MCF 10A (cell line): Measurements from ENCODE around the gene KDM4C. TPM values are rescaled to one million over a fixed set of nuclear protein-coding genes. Genes with fewer than 3 reads are reported as not detected.

Experiments used
- BruUV-seq: library from RNA; stranded (reverse); fragments of 400-500 nt; replicated peaks from 2 replicates; lab custom pipeline; 2021; lab: Mats Ljungman, UMichigan
- CTCF ChIA-PET: fragments of 300-600 bp; sonication (Branson Sonifier 250); formaldehyde crosslinking; extraction: SDS; loops from one replicate; lab custom pipeline; 2021; ENCODE audit warnings: antibody characterized with exemption, inconsistent platforms; lab: Yijun Ruan, JAX
- POLR2A ChIA-PET: fragments of 300-600, 350-650 bp; sonication (Branson Sonifier 250); formaldehyde crosslinking; extraction: SDS; loops from one replicate; lab custom pipeline; 2020; ENCODE audit warnings: antibody characterized with exemption, inconsistent platforms; lab: Yijun Ruan, JAX
- DNase-seq: peaks from one replicate; pipeline ENCODE4 v3.0.0-alpha.2; 2018; ENCODE audit not compliant: unreplicated experiment
- H3K27ac Mint-ChIP-seq: one replicate; pipeline ENCODE4 v1.8.0; 2022; ENCODE audit warnings: mild to moderate bottlenecking, low read depth, mixed read lengths; ENCODE audit not compliant: unreplicated experiment
- H3K27me3 Mint-ChIP-seq: one replicate; pipeline ENCODE4 v1.8.0; 2022; ENCODE audit warnings: mixed read lengths; ENCODE audit not compliant: insufficient read depth, unreplicated experiment
- H3K36me3 Mint-ChIP-seq: one replicate; pipeline ENCODE4 v1.8.0; 2022; ENCODE audit warnings: mild to moderate bottlenecking, moderate library complexity, mixed read lengths; ENCODE audit not compliant: insufficient read depth, unreplicated experiment
- H3K4me1 Mint-ChIP-seq: one replicate; pipeline ENCODE4 v1.8.0; 2022; ENCODE audit warnings: mixed read lengths; ENCODE audit not compliant: insufficient read depth, unreplicated experiment
- H3K4me3 Mint-ChIP-seq: one replicate; pipeline ENCODE4 v1.8.0; 2022; ENCODE audit warnings: mild to moderate bottlenecking, moderate library complexity, mixed read lengths; ENCODE audit not compliant: unreplicated experiment
- H3K9me3 Mint-ChIP-seq: one replicate; pipeline ENCODE4 v1.8.0; 2022; ENCODE audit warnings: mixed read lengths; ENCODE audit not compliant: unreplicated experiment
- CTCF ChIP-seq: fragments of 200-600 bp; IDR thresholded peaks from one replicate; pipeline ENCODE4 v1.8.0; 2022; ENCODE audit warnings: antibody characterized with exemption, mild to moderate bottlenecking; ENCODE audit not compliant: unreplicated experiment
- intact Hi-C: fragments of 100-400 bp; cut with micrococcal nuclease; formaldehyde crosslinking; loops from 2 replicates; pipeline ENCODE4 v1.14.1; 2022
- total RNA-seq: library from RNA; stranded (reverse); gene quantifications from 2 replicates; pipeline ENCODE4 v1.2.3, GENCODE V29; 2022

KDM4C gene
- total RNA-seq, 1 experiment from 2014 or later = 29.5 TPM

- Mint-ChIP-seq H3K4me3 (no peak overlapping the region), H3K9me3 (no peaks in the 10 kb centered on the region), H3K36me3 (no peaks in the 10 kb centered on the region), H3K27ac (no peak overlapping the region), H3K4me1 (peaks cover 8% of the 10 kb centered on the region), H3K27me3 (no peaks in the 10 kb centered on the region)
- BruUV-seq = no TSS peak
- ChIA-PET POLR2A (no interaction called here), CTCF (interaction anchor here (1.5 kb wide), 1 partner anchor 35 kb away, joined by 4 read pairs; no protein-coding TSS in a partner anchor)
- DNase-seq = no peak
- intact Hi-C loops = no loop called here
- no peak for TF ChIP-seq CTCF
These were observed 392.5 kb downstream of the KDM4C start for GRCh38 chr9:7150153-7150890.

DNA sequence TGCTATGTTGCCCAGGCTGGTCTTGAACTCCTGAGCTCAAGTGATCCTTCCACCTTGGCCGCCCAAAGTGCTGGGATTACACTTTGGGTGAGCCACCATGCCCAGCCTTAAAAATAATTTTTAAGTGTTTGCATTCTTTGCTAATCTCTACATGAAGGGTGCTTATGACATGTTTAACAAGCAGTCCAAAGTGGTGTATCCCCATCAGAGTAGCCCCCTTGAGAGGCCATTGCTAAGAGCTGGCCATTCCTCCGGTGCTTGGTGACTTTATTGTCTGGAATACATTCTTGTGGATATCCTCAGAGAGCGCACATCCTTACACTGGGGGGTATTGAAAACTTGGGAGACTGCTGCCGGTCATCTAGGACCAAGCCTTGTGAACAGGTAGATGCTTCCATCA is 395.4 kb downstream of the KDM4C start:
- no peak for TF ChIP-seq CTCF
- no TSS peak for BruUV-seq

GRCh38 chr9:7153566-7153965 is 395.8 kb downstream of the KDM4C start:
- Mint-ChIP-seq H3K36me3 (no peaks in the 10 kb centered on the region), H3K27ac (no peak overlapping the region), H3K27me3 (no peaks in the 10 kb centered on the region), H3K9me3 (no peaks in the 10 kb centered on the region), H3K4me3 (no peak overlapping the region), H3K4me1 (no peaks in the 10 kb centered on the region)
- no peak for DNase-seq
- BruUV-seq = no TSS peak
- TF ChIP-seq CTCF = no peak
- intact Hi-C loops = no loop called here
- ChIA-PET CTCF (interaction anchor here (0.6 to 1.4 kb wide), 3 partner anchors 15 to 358 kb away, joined by 3 to 6 read pairs (median 3); no protein-coding TSS in a partner anchor), POLR2A (no interaction called here)

More for the DNA sequence above, 395.4 kb downstream of the KDM4C start:
- no peaks in the 10 kb centered on the region for H3K9me3 Mint-ChIP-seq
- H3K27ac Mint-ChIP-seq = no peak overlapping the region
- no peak overlapping the region for H3K4me3 Mint-ChIP-seq
- intact Hi-C loops = no loop called here
- CTCF ChIA-PET = interaction anchor here (0.6 to 1.4 kb wide), 3 partner anchors 16 to 359 kb away, joined by 3 to 6 read pairs (median 3); no protein-coding TSS in a partner anchor
- no peaks in the 10 kb centered on the region for H3K36me3 Mint-ChIP-seq
- no peak for DNase-seq
- POLR2A ChIA-PET = no interaction called here
- no peaks in the 10 kb centered on the region for H3K27me3 Mint-ChIP-seq
- no peaks in the 10 kb centered on the region for H3K4me1 Mint-ChIP-seq

GRCh38 chr9:7154003-7154619 is 396.3 kb downstream of the KDM4C start:
- Mint-ChIP-seq H3K4me3 (no peak overlapping the region), H3K27ac (no peak overlapping the region), H3K4me1 (no peaks in the 10 kb centered on the region), H3K27me3 (no peaks in the 10 kb centered on the region), H3K9me3 (no peaks in the 10 kb centered on the region), H3K36me3 (no peaks in the 10 kb centered on the region)
- BruUV-seq = no TSS peak
- intact Hi-C loops = no loop called here
- no peak for DNase-seq
- CTCF ChIA-PET = interaction anchor here (1.4 kb wide), 1 partner anchor 32 kb away, joined by 6 read pairs; no protein-coding TSS in a partner anchor
- TF ChIP-seq CTCF = no peak
- POLR2A ChIA-PET = no interaction called here
